GM19099 (cell line): ENCODE measurements around the gene ESD.
A peak's percentile ranks its signal among the peaks of the same experiment; 100 is the strongest.

Source experiments
- POLR2A ChIP-seq: IDR thresholded peaks from 3 replicates; pipeline ENCODE4 v1.6.1; 2011; ENCODE audit warnings: low read depth; ENCODE audit not compliant: insufficient read length; ENCODE audit errors: extremely low read depth

ESD gene

GRCh38 chr13:46796515-46797474 lies at the start of gene ESD:
TSS of gene ESD (minus strand) at chr13:46797161. CDS start at chr13:46791413, 5,748 bp downstream.
- peak; percentile 64 for TF ChIP-seq POLR2A

- TF ChIP-seq POLR2A, result no peak
Observed at GRCh38 chr13:46846726-46847125, 49.8 kb upstream of the ESD start.

GRCh38 chr13:46845146-46845545 lies 48.2 kb upstream of the ESD start:
- no peak for TF ChIP-seq POLR2A

GRCh38 chr13:46844431-46844830 lies 47.5 kb upstream of the ESD start:
- TF ChIP-seq POLR2A, result no peak

GRCh38 chr13:46839399-46839798 lies 42.4 kb upstream of the ESD start:
- no peak for TF ChIP-seq POLR2A

GRCh38 chr13:46834657-46835056 lies 37.7 kb upstream of the ESD start:
- TF ChIP-seq POLR2A, result no peak

- TF ChIP-seq POLR2A, result no peak
Observed at GRCh38 chr13:46831588-46832194, 34.7 kb upstream of the ESD start.

GRCh38 chr13:46830405-46831005 lies 33.5 kb upstream of the ESD start:
- no peak for TF ChIP-seq POLR2A

GRCh38 chr13:46822551-46822950 lies 25.6 kb upstream of the ESD start:
- TF ChIP-seq POLR2A, result no peak

GRCh38 chr13:46817838-46818476 lies 21.0 kb upstream of the ESD start:
- no peak for TF ChIP-seq POLR2A

GRCh38 chr13:46817095-46817494 lies 20.1 kb upstream of the ESD start:
- no peak for TF ChIP-seq POLR2A

- TF ChIP-seq POLR2A, result no peak
Observed at GRCh38 chr13:46816371-46816770, 19.4 kb upstream of the ESD start.

GRCh38 chr13:46812301-46812797 lies 15.4 kb upstream of the ESD start:
- no peak for TF ChIP-seq POLR2A

- no peak for TF ChIP-seq POLR2A
Observed at GRCh38 chr13:46810440-46810839, 13.5 kb upstream of the ESD start.

- no peak for TF ChIP-seq POLR2A
Observed at GRCh38 chr13:46804391-46804815, 7.4 kb upstream of the ESD start.

- TF ChIP-seq POLR2A, result no peak
Observed at GRCh38 chr13:46803586-46803985, 6.6 kb upstream of the ESD start.

- no peak for TF ChIP-seq POLR2A
Observed at GRCh38 chr13:46801858-46802257, 4.9 kb upstream of the ESD start.
